IMR-90 (cell line): Measurements from ENCODE around the gene ARRDC1. TPM values are rescaled to one million over a fixed set of nuclear protein-coding genes. Genes with fewer than 3 reads are reported as not detected.

Experiments
- ATAC-seq: fragments of 200-7000 bp; cut with Tn5 transposase; 2 replicates; pipeline ENCODE4 v1.9.1; 2020; ENCODE audit warnings: low read depth, mild to moderate bottlenecking, moderate library complexity
- BruUV-seq: library from RNA; stranded (reverse); fragments of 400-500 nt; replicated peaks from 2 replicates; lab custom pipeline; 2021; lab: Mats Ljungman, UMichigan
- CTCF ChIA-PET: fragments of 300-600 bp; formaldehyde crosslinking; extraction: SDS; loops from one replicate; lab custom pipeline; 2021; ENCODE audit warnings: antibody characterized with exemption; lab: Yijun Ruan, JAX
- POLR2A ChIA-PET: fragments of 300-600 bp; sonication (Branson Sonifier 250); formaldehyde crosslinking; loops from one replicate; lab custom pipeline; 2022; ENCODE audit warnings: antibody characterized with exemption; ENCODE audit not compliant: unreplicated experiment; lab: Charles Lee
- DNase-seq: peaks from one replicate; pipeline ENCODE4 v3.0.0; 2013
- H2AFZ ChIP-seq: replicated peaks from 2 replicates; pipeline ENCODE3; 2013; ENCODE audit warnings: low read length, mild to moderate bottlenecking; ENCODE audit not compliant: poor library complexity
- H2AK5ac ChIP-seq: 2 replicates; pipeline ENCODE4 v1.6.1; 2013; ENCODE audit warnings: low read depth, low read length, inconsistent platforms
- H2AK9ac ChIP-seq: replicated peaks from 2 replicates; pipeline ENCODE3; 2013; ENCODE audit warnings: mild to moderate bottlenecking, low read depth, low read length, moderate library complexity; ENCODE audit not compliant: poor library complexity
- H2BK120ac ChIP-seq: 2 replicates; pipeline ENCODE4 v1.6.1; 2013; ENCODE audit warnings: low read depth, low read length, inconsistent platforms
- H2BK15ac ChIP-seq: 3 replicates; pipeline ENCODE4 v1.6.1; 2013; ENCODE audit warnings: low read depth, low read length, inconsistent platforms
- H2BK20ac ChIP-seq: 2 replicates; pipeline ENCODE4 v1.6.1; 2013; ENCODE audit warnings: low read depth, mild to moderate bottlenecking, inconsistent platforms, low read length, moderate library complexity
- H2BK5ac ChIP-seq: 2 replicates; pipeline ENCODE4 v1.6.1; 2013; ENCODE audit warnings: mild to moderate bottlenecking, low read depth, low read length, inconsistent platforms; ENCODE audit not compliant: poor library complexity, severe bottlenecking
- H3K14ac ChIP-seq: replicated peaks from 2 replicates; pipeline ENCODE4 v1.6.1; 2013; ENCODE audit warnings: low read depth, low read length, inconsistent platforms
- H3K18ac ChIP-seq: 2 replicates; pipeline ENCODE4 v1.6.1; 2013; ENCODE audit warnings: low read depth, low read length, control low read depth
- H3K23ac ChIP-seq: 2 replicates; pipeline ENCODE4 v1.6.1; 2013; ENCODE audit warnings: low read depth, low read length, inconsistent platforms
- H3K27ac ChIP-seq: 2 replicates; pipeline ENCODE4 v1.5.1; 2013; ENCODE audit warnings: mild to moderate bottlenecking, control low read depth, low read length; ENCODE audit not compliant: insufficient read depth
- H3K27me3 ChIP-seq: 2 replicates; pipeline ENCODE4 v1.6.1; 2013; ENCODE audit warnings: low read length; ENCODE audit not compliant: control insufficient read depth, insufficient read depth
- H3K36me3 ChIP-seq: 2 replicates; pipeline ENCODE4 v1.6.1; 2013; ENCODE audit warnings: low read length, mixed read lengths; ENCODE audit not compliant: control insufficient read depth, insufficient read depth
- H3K4ac ChIP-seq: 2 replicates; pipeline ENCODE4 v1.6.1; 2013; ENCODE audit warnings: low read depth, low read length, inconsistent platforms
- H3K4me1 ChIP-seq: 2 replicates; pipeline ENCODE4 v1.6.1; 2013; ENCODE audit warnings: low read length, mixed read lengths; ENCODE audit not compliant: control insufficient read depth, insufficient read depth
- H3K4me2 ChIP-seq: 2 replicates; pipeline ENCODE4 v1.6.1; 2013; ENCODE audit warnings: low read depth, mild to moderate bottlenecking, control low read depth, low read length, moderate library complexity
- H3K4me3 ChIP-seq: 2 replicates; pipeline ENCODE4 v1.5.1; 2013; ENCODE audit warnings: low read depth, mild to moderate bottlenecking, control low read depth, low read length, moderate library complexity; ENCODE audit not compliant: insufficient read depth
- H3K56ac ChIP-seq: 2 replicates; pipeline ENCODE4 v1.6.1; 2013; ENCODE audit warnings: low read length, inconsistent platforms; ENCODE audit not compliant: insufficient read depth; ENCODE audit errors: extremely low read depth
- H3K79me1 ChIP-seq, 2 experiments: 2 replicates each; pipeline ENCODE4 v1.6.1; 2013; ENCODE audit warnings: low read length in 2 of 2, inconsistent platforms in 1 of 2, low read depth in 1 of 2
- H3K9ac ChIP-seq: 2 replicates; pipeline ENCODE4 v1.6.1; 2013; ENCODE audit warnings: low read depth, low read length, control low read depth
- H3K9me1 ChIP-seq: 2 replicates; pipeline ENCODE4 v1.6.1; 2013; ENCODE audit warnings: low read length, inconsistent platforms; ENCODE audit not compliant: insufficient read depth
- H3K9me3 ChIP-seq: 2 replicates; pipeline ENCODE4 v1.6.1; 2013; ENCODE audit warnings: low read length; ENCODE audit not compliant: control insufficient read depth, insufficient read depth
- H4K20me1 ChIP-seq: 2 replicates; pipeline ENCODE4 v1.6.1; 2013; ENCODE audit warnings: low read length, inconsistent platforms; ENCODE audit not compliant: insufficient read depth
- H4K5ac ChIP-seq: 2 replicates; pipeline ENCODE4 v1.6.1; 2013; ENCODE audit warnings: mild to moderate bottlenecking, low read depth, low read length, control low read depth
- H4K8ac ChIP-seq, 2 experiments: 2 replicates each; pipeline ENCODE4 v1.6.1; 2013; ENCODE audit warnings: low read depth in 2 of 2, low read length in 2 of 2, control low read depth in 1 of 2, inconsistent platforms in 1 of 2
- H4K91ac ChIP-seq: 2 replicates; pipeline ENCODE4 v1.6.1; 2013; ENCODE audit warnings: low read depth, low read length, inconsistent platforms; ENCODE audit not compliant: insufficient read depth
- BHLHE40 ChIP-seq: fragments of 150-350 bp; IDR thresholded peaks from 2 replicates; pipeline ENCODE4 v1.6.1; 2016; ENCODE audit warnings: mild to moderate bottlenecking, low read depth, low read length
- CEBPB ChIP-seq: IDR thresholded peaks from 2 replicates; pipeline ENCODE4 v1.6.1; 2012; ENCODE audit warnings: low read depth, low read length, improper control_type of control experiment
- CHD1 ChIP-seq: IDR thresholded peaks from 2 replicates; pipeline ENCODE4 v1.6.1; 2012; ENCODE audit warnings: low read depth, low read length, improper control_type of control experiment
- ELK1 ChIP-seq: fragments of 150-350 bp; IDR thresholded peaks from 2 replicates; pipeline ENCODE4 v1.6.1; 2016; ENCODE audit warnings: low read depth, mild to moderate bottlenecking, low read length, moderate library complexity, borderline replicate concordance
- FOS ChIP-seq: fragments of 150-350 bp; IDR thresholded peaks from 2 replicates; pipeline ENCODE4 v1.6.1; 2016; ENCODE audit warnings: low read depth, low read length
- MXI1 ChIP-seq: IDR thresholded peaks from 2 replicates; pipeline ENCODE4 v1.6.1; 2012; ENCODE audit warnings: low read depth, mild to moderate bottlenecking, low read length, moderate library complexity, borderline replicate concordance
- NFE2L2 ChIP-seq: fragments of 150-350 bp; IDR thresholded peaks from 2 replicates; pipeline ENCODE4 v1.6.1; 2016; ENCODE audit warnings: low read depth, mild to moderate bottlenecking, low read length
- RAD21 ChIP-seq: IDR thresholded peaks from 2 replicates; pipeline ENCODE4 v1.6.1; 2012; ENCODE audit warnings: low read length, improper control_type of control experiment
- WGBS, 2 experiments: methylation state at CpG; one replicate each; pipeline versions ENCODE4 v1.1.5 to v1.1.7; 2013; ENCODE audit warnings: missing lambda C conversion rate in 2 of 2; ENCODE audit not compliant: insufficient read length in 1 of 2; ENCODE audit errors: extremely low coverage in 2 of 2; 5-methylcytosine and 5-hydroxymethylcytosine counted together
- dilution Hi-C: fragments of 300-500 bp; cut with HindIII; formaldehyde crosslinking; loops from one replicate; pipeline ENCODE4 v1.14.3; 2018; ENCODE audit warnings: low sequenced_read_pairs; ENCODE audit not compliant: unreplicated experiment
- in situ Hi-C: fragments of 300-500 bp; cut with MboI; formaldehyde crosslinking; loops from 3 replicates; pipeline ENCODE4 v1.14.3; 2019; ENCODE audit warnings: low sequenced_read_pairs, inconsistent platforms, mixed read lengths
- intact Hi-C: fragments of 100-400 bp; cut with micrococcal nuclease; formaldehyde crosslinking; loops from 2 replicates; pipeline ENCODE4 v1.10.0; 2022
- polyA plus RNA-seq, 3 experiments: library from polyadenylated mRNA; depleted of rRNA; stranded (reverse); fragments of >200 nt; gene quantifications; 2 replicates each; pipeline ENCODE4 v1.2.3, GENCODE V29; 2012; ENCODE audit warnings: low replicate concordance in 1 of 3
- total RNA-seq: library from RNA; depleted of rRNA; stranded (reverse); fragments of >200 nt; gene quantifications from 2 replicates; pipeline ENCODE4 v1.2.3, GENCODE V29; 2012

ARRDC1 gene
- total and polyA plus RNA-seq, 2 of the 4 experiments (the other 2 are of a cell fraction), result 7.7 to 41.4 TPM

GRCh38 chr9:137570566-137570965, 34.9 kb upstream of the ARRDC1 start:
- CTCF ChIA-PET, result no interaction called here
- no peak overlapping the region for H3K4me3 ChIP-seq
- 90% methylated on average over 2 of the region's 3 CpGs; no CpG with 5 or more reads in 1 of the 2 experiments for WGBS, 2 experiments
- no peak overlapping the region for H2AK9ac ChIP-seq
- no peak overlapping the region for H3K4me2 ChIP-seq
- ATAC-seq, result no peak
- H3K4me1 ChIP-seq, result no peaks in the 10 kb centered on the region
- H2AK5ac ChIP-seq, result no peak overlapping the region
- peaks cover 36 to 51% of the 10 kb centered on the region in 2 experiments for H3K79me1 ChIP-seq
- H4K91ac ChIP-seq, result no peak overlapping the region
- no peak overlapping the region for H2AFZ ChIP-seq
- no peak overlapping the region for H3K18ac ChIP-seq
- H2BK20ac ChIP-seq, result no peak overlapping the region
- H3K9me3 ChIP-seq, result no peaks in the 10 kb centered on the region
- H2BK15ac ChIP-seq, result no peak overlapping the region
- TF ChIP-seq NFE2L2 (no peak), CEBPB (no peak), BHLHE40 (no peak), CHD1 (no peak), FOS (no peak), RAD21 (no peak), ELK1 (no peak), MXI1 (no peak)
- H3K36me3 ChIP-seq, result peaks cover 38% of the 10 kb centered on the region
- dilution Hi-C loops, result no loop called here
- H3K9ac ChIP-seq, result no peak overlapping the region
- no peak overlapping the region for H4K8ac ChIP-seq
- in situ Hi-C loops, result no loop called here
- POLR2A ChIA-PET, result no interaction called here
- H3K23ac ChIP-seq, result no peak overlapping the region
- peaks cover 7% of the 10 kb centered on the region for H4K20me1 ChIP-seq
- no TSS peak for BruUV-seq
- no peak overlapping the region for H3K56ac ChIP-seq
- no peak overlapping the region for H3K4ac ChIP-seq
- no peak overlapping the region for H3K27ac ChIP-seq
- intact Hi-C loops, result no loop called here
- H2BK5ac ChIP-seq, result no peak overlapping the region
- no peaks in the 10 kb centered on the region for H3K27me3 ChIP-seq
- H3K14ac ChIP-seq, result no peak overlapping the region
- peaks cover 7% of the 10 kb centered on the region for H3K9me1 ChIP-seq
- no peak overlapping the region for H2BK120ac ChIP-seq
- no peak overlapping the region for H4K5ac ChIP-seq
- no peak for DNase-seq
